Calu3 (cell line): ENCODE measurements around the gene C20orf144. TPM values are rescaled to one million over a fixed set of nuclear protein-coding genes. Genes with fewer than 3 reads are reported as not detected.
A peak's percentile ranks its signal among the peaks of the same experiment; 100 is the strongest.

Source experiments
- BruUV-seq: library from RNA; stranded (reverse); fragments of 400-500 nt; replicated peaks from 2 replicates; lab custom pipeline; 2021; lab: Mats Ljungman, UMichigan
- CTCF ChIA-PET: fragments of 300-600 bp; sonication (Branson Sonifier 250); formaldehyde crosslinking; loops from one replicate; lab custom pipeline; 2022; ENCODE audit warnings: antibody characterized with exemption; lab: Charles Lee
- DNase-seq: peaks from one replicate; pipeline ENCODE4 v3.0.0; 2022
- H3K27ac Mint-ChIP-seq: one replicate; pipeline ENCODE4 v1.8.0; 2022; ENCODE audit warnings: mixed read lengths; ENCODE audit not compliant: unreplicated experiment
- H3K27me3 Mint-ChIP-seq: one replicate; pipeline ENCODE4 v1.8.0; 2022; ENCODE audit warnings: mixed read lengths; ENCODE audit not compliant: unreplicated experiment
- H3K36me3 Mint-ChIP-seq: one replicate; pipeline ENCODE4 v1.8.0; 2022; ENCODE audit warnings: mild to moderate bottlenecking, moderate library complexity, mixed read lengths; ENCODE audit not compliant: insufficient read depth, unreplicated experiment
- H3K4me1 Mint-ChIP-seq: one replicate; pipeline ENCODE4 v1.8.0; 2022; ENCODE audit warnings: mild to moderate bottlenecking, low read depth, mixed read lengths; ENCODE audit not compliant: unreplicated experiment
- H3K4me3 Mint-ChIP-seq: one replicate; pipeline ENCODE4 v1.8.0; 2022; ENCODE audit warnings: mild to moderate bottlenecking, low read depth, moderate library complexity, mixed read lengths; ENCODE audit not compliant: unreplicated experiment
- H3K9me3 Mint-ChIP-seq: one replicate; pipeline ENCODE4 v1.8.0; 2022; ENCODE audit warnings: low read depth, mixed read lengths; ENCODE audit not compliant: unreplicated experiment
- CTCF ChIP-seq: fragments of 200-600 bp; IDR thresholded peaks from one replicate; pipeline ENCODE4 v1.8.0; 2022; ENCODE audit warnings: antibody characterized with exemption; ENCODE audit not compliant: unreplicated experiment
- intact Hi-C: fragments of 100-400 bp; cut with micrococcal nuclease; formaldehyde crosslinking; loops from one replicate; pipeline ENCODE4 v1.10.0; 2022; ENCODE audit not compliant: unreplicated experiment
- total RNA-seq: library from RNA; stranded (reverse); gene quantifications from 2 replicates; pipeline ENCODE4 v1.2.3, GENCODE V29; 2022

The C20orf144 gene
- total RNA-seq, 1 experiment from 2014 or later, result 0.45 TPM

- no peak for TF ChIP-seq CTCF
- Mint-ChIP-seq H3K9me3 (no peaks in the 10 kb centered on the region), H3K36me3 (peaks cover 34% of the 10 kb centered on the region), H3K4me1 (peaks cover 34% of the 10 kb centered on the region), H3K4me3 (no peak overlapping the region), H3K27ac (peak overlapping the region; percentile 23), H3K27me3 (no peaks in the 10 kb centered on the region)
- no peak for DNase-seq
- no TSS peak for BruUV-seq
- CTCF ChIA-PET, result no interaction called here
- intact Hi-C loops, result no loop called here
Observed at GRCh38 chr20:33656783-33657703, 5.1 kb upstream of the C20orf144 start.

GRCh38 chr20:33657704-33658095 is 4.4 kb upstream of the C20orf144 start:
- no peak overlapping the region for H3K27ac Mint-ChIP-seq
- no peaks in the 10 kb centered on the region for H3K27me3 Mint-ChIP-seq
- peaks cover 35% of the 10 kb centered on the region for H3K36me3 Mint-ChIP-seq
- H3K4me3 Mint-ChIP-seq, result no peak overlapping the region
- TF ChIP-seq CTCF, result no peak
- CTCF ChIA-PET, result no interaction called here
- DNase-seq, result no peak
- intact Hi-C loops, result no loop called here
- peaks cover 31% of the 10 kb centered on the region for H3K4me1 Mint-ChIP-seq
- H3K9me3 Mint-ChIP-seq, result no peaks in the 10 kb centered on the region
- no TSS peak for BruUV-seq

- Mint-ChIP-seq H3K36me3 (peaks cover 35% of the 10 kb centered on the region), H3K9me3 (no peaks in the 10 kb centered on the region), H3K27ac (no peak overlapping the region), H3K4me3 (no peak overlapping the region), H3K27me3 (no peaks in the 10 kb centered on the region), H3K4me1 (peaks cover 27% of the 10 kb centered on the region)
- CTCF ChIA-PET, result no interaction called here
- intact Hi-C loops, result no loop called here
- no peak for DNase-seq
- no TSS peak for BruUV-seq
- TF ChIP-seq CTCF, result no peak
Observed at GRCh38 chr20:33658510-33658909, 3.6 kb upstream of the C20orf144 start.

GRCh38 chr20:33658929-33659328 is 3.2 kb upstream of the C20orf144 start:
- no peak for TF ChIP-seq CTCF
- intact Hi-C loops, result no loop called here
- BruUV-seq, result no TSS peak
- no peak overlapping the region for H3K27ac Mint-ChIP-seq
- no peak for DNase-seq
- no peaks in the 10 kb centered on the region for H3K27me3 Mint-ChIP-seq
- CTCF ChIA-PET, result no interaction called here
- H3K9me3 Mint-ChIP-seq, result no peaks in the 10 kb centered on the region
- H3K4me3 Mint-ChIP-seq, result no peak overlapping the region
- peaks cover 23% of the 10 kb centered on the region for H3K4me1 Mint-ChIP-seq
- H3K36me3 Mint-ChIP-seq, result peaks cover 35% of the 10 kb centered on the region
